Panc1 (cell line): ENCODE results near the gene AHDC1.

Experiments
- CTCF ChIP-seq: fragments of 450-650 bp; IDR thresholded peaks from 2 replicates; pipeline ENCODE4 v1.5.1; 2017; ENCODE audit warnings: mild to moderate bottlenecking
- POLR2AphosphoS5 ChIP-seq: IDR thresholded peaks from 2 replicates; pipeline ENCODE4 v1.6.1; 2012; ENCODE audit warnings: mild to moderate bottlenecking, low read depth, low read length, moderate library complexity
- SIN3A ChIP-seq: IDR thresholded peaks from 2 replicates; pipeline ENCODE4 v1.6.1; 2012; ENCODE audit warnings: low read depth, mild to moderate bottlenecking, low read length, moderate library complexity, borderline replicate concordance; ENCODE audit not compliant: insufficient read depth

DNA sequence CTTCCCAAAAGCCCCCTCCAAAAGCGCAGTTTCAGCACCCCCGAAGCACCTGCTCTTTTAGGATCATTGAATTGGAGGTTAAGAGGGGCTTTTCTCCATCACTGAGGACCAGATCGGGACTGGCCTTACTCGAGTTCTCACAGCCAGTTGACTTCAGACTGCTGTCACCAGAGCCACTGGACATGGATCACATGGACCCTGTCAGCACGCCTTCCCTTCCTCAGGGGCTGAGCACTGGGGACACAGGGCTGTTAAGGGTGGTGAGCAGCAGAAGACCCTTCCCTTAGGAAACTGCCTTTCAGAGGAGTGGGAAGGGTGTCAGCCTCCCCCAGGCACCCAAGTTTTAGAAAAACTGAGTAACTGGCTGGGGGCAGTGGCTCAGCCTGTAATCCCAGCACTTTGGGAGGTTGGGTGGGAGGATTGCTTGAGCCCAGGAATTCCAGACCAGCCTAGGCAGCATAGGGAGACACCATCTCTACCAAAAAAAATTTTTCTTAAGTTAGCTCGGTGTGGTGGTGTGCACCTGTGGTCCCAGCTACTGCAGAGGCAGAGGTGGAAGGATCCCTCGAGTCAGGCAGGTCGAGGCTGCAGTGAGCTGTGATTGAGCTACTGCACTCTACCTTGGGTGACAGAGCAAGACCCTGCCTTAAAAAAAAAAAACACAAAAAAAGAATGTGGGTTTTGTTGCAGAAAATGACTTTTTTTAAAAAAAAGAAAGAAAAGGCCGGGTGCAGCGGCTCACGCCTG, 31.6 kb upstream of the AHDC1 start:
- TF ChIP-seq SIN3A: no peak
- no peak for TF ChIP-seq CTCF
- no peak for TF ChIP-seq POLR2AphosphoS5
